Lung (tissue), 12 donors: Measurements from ENCODE around the gene ATP9A. TPM values are rescaled to one million over a fixed set of nuclear protein-coding genes. Genes with fewer than 3 reads are reported as not detected.

Experiments
- ATAC-seq: fragments of 200-7000 bp; cut with Tn5 transposase; one replicate; pipeline ENCODE4 v1.9.1; 2020; ENCODE audit warnings: moderate number of reproducible peaks; ENCODE audit not compliant: insufficient read depth, low FRiP score
- DNase-seq, 3 donors: peaks; one replicate each; pipeline ENCODE4 v3.0.0-alpha.2; 2013 to 2017
- H3K27ac ChIP-seq, 2 donors: one replicate each; pipeline ENCODE4 v1.5.1; 2013; ENCODE audit warnings: mild to moderate bottlenecking in 2 of 2, moderate library complexity in 2 of 2, control low read depth in 1 of 2, inconsistent platforms in 1 of 2, low read depth in 1 of 2, low read length in 1 of 2
- H3K27me3 ChIP-seq, 3 donors: one replicate each; pipeline ENCODE4 v1.5.1; 2013; ENCODE audit warnings: low read length in 2 of 3; ENCODE audit not compliant: control insufficient read depth in 3 of 3, insufficient read depth in 3 of 3
- H3K36me3 ChIP-seq, 4 donors: one replicate each; pipeline ENCODE4 v1.5.1; 2013; ENCODE audit warnings: low read length in 4 of 4, mild to moderate bottlenecking in 1 of 4, moderate library complexity in 1 of 4; ENCODE audit not compliant: control insufficient read depth in 4 of 4, insufficient read depth in 4 of 4
- H3K4me1 ChIP-seq, 5 donors: one replicate each; pipeline ENCODE4 v1.5.1; 2013; ENCODE audit warnings: low read length in 5 of 5, mild to moderate bottlenecking in 2 of 5, moderate library complexity in 1 of 5; ENCODE audit not compliant: control insufficient read depth in 5 of 5, insufficient read depth in 5 of 5
- H3K4me3 ChIP-seq: one replicate; pipeline ENCODE4 v1.5.1; 2013; ENCODE audit warnings: mild to moderate bottlenecking, control low read depth, moderate library complexity
- H3K9ac ChIP-seq, 2 donors: one replicate each; pipeline ENCODE4 v1.5.1; 2013; ENCODE audit warnings: low read length in 2 of 2, control low read depth in 1 of 2; ENCODE audit not compliant: insufficient read depth in 1 of 2
- H3K9me3 ChIP-seq, 4 donors: one replicate each; pipeline ENCODE4 v1.5.1; 2013; ENCODE audit warnings: low read length in 3 of 4, mild to moderate bottlenecking in 1 of 4, moderate library complexity in 1 of 4; ENCODE audit not compliant: control insufficient read depth in 4 of 4, insufficient read depth in 3 of 4
- CTCF ChIP-seq: IDR thresholded peaks from 2 replicates; pipeline ENCODE4 v1.5.1; 2012; ENCODE audit warnings: mild to moderate bottlenecking; ENCODE audit errors: control extremely low read depth, extremely low read depth
- WGBS, 2 donors: extraction: QIAGEN DNeasy Blood & Tissue Kit; methylation state at CpG; one replicate each; pipeline ENCODE4 v1.1.7; 2013; 5-methylcytosine and 5-hydroxymethylcytosine counted together
- polyA plus RNA-seq, 2 donors: library from polyadenylated mRNA; stranded (reverse); fragments of 200-250 nt; gene quantifications; one replicate each; pipeline ENCODE4 v1.2.1, GENCODE V29; 2013
- total RNA-seq, 2 donors: library from RNA; depleted of rRNA in 1 of 2; stranded (reverse); fragments of >200 nt in 1 of 2; gene quantifications; one replicate each; pipeline ENCODE4 v1.2.1, GENCODE V29; 2014 to 2021
- donor health status: control.
- donor health status: control.
- donor health status: Bipolar disorder and iron deficiency.
- donor health status: healthy.
- donor health status: DM: yes; HTN: yes; CAD: no.

The ATP9A gene
- total and polyA plus RNA-seq, 4 donors = 3.3 to 43.6 (median 14.9) TPM

GRCh38 chr20:51624157-51624731 is 143.9 kb downstream of the ATP9A start:
- peak; percentile 68 to 74 (median 68) for DNase-seq
- Histone ChIP-seq H3K27me3 (no peaks in the 10 kb centered on the region), H3K36me3 (peaks cover 0 to 19% (median 10%) of the 10 kb centered on the region in 4 donors), H3K9ac (no peak overlapping the region), H3K4me1 (peaks cover 0 to 3% (median 0%) of the 10 kb centered on the region in 5 donors), H3K9me3 (no peaks in the 10 kb centered on the region), H3K4me3 (no peak overlapping the region), H3K27ac (no peak overlapping the region)
- TF ChIP-seq CTCF = no peak
- WGBS, 2 donors = 75 to 77% methylated on average over 17 of the region's 17 CpGs
- no peak for ATAC-seq

GRCh38 chr20:51623255-51623654 is 144.9 kb downstream of the ATP9A start:
- Histone ChIP-seq H3K9ac (no peak overlapping the region), H3K9me3 (peaks cover 0 to 2% (median 0%) of the 10 kb centered on the region in 4 donors), H3K36me3 (peaks cover 0 to 22% (median 12%) of the 10 kb centered on the region in 4 donors), H3K27ac (no peak overlapping the region), H3K27me3 (no peaks in the 10 kb centered on the region), H3K4me1 (peaks cover 0 to 2% (median 0%) of the 10 kb centered on the region in 5 donors), H3K4me3 (no peak overlapping the region)
- TF ChIP-seq CTCF = no peak
- ATAC-seq (no peak), DNase-seq (no peak)
- 95 to 96% methylated on average over 9 of the region's 9 CpGs for WGBS, 2 donors

GRCh38 chr20:51622004-51622874 is 146.0 kb downstream of the ATP9A start:
- Histone ChIP-seq H3K9me3 (peaks cover 0 to 2% (median 0%) of the 10 kb centered on the region in 4 donors), H3K27ac (no peak overlapping the region), H3K9ac (no peak overlapping the region), H3K27me3 (no peaks in the 10 kb centered on the region), H3K4me1 (peaks cover 0 to 2% (median 0%) of the 10 kb centered on the region in 5 donors), H3K4me3 (no peak overlapping the region), H3K36me3 (peaks cover 0 to 30% (median 10%) of the 10 kb centered on the region in 4 donors)
- 89 to 91% methylated on average over 19 of the region's 19 CpGs for WGBS, 2 donors
- TF ChIP-seq CTCF = no peak
- ATAC-seq (no peak), DNase-seq (no peak)
